Hepatocyte (in vitro differentiated cells): ENCODE results near the gene CDC42SE2.

Experiments used
- CTCF ChIP-seq: fragments of 200-600 bp; sonication (generic); IDR thresholded peaks from 2 replicates; pipeline ENCODE4 v1.5.1; 2016; ENCODE audit warnings: antibody characterized with exemption, mild to moderate bottlenecking; ENCODE audit not compliant: poor library complexity
- EZH2 ChIP-seq: fragments of 200-600 bp; sonication (generic); IDR thresholded peaks from 2 replicates; pipeline ENCODE4 v1.6.1; 2016; ENCODE audit warnings: antibody characterized with exemption, mild to moderate bottlenecking, borderline replicate concordance
- EZH2phosphoT487 ChIP-seq: fragments of 200-600 bp; sonication (generic); IDR thresholded peaks from one replicate; pipeline ENCODE4 v1.6.1; 2018; ENCODE audit warnings: antibody characterized with exemption, mild to moderate bottlenecking, low read depth, moderate library complexity; ENCODE audit not compliant: unreplicated experiment, severe bottlenecking

GRCh38 chr5:131270809-131271208 lies 7.0 kb downstream of the CDC42SE2 start:
- TF ChIP-seq CTCF (no peak), EZH2 (no peak), EZH2phosphoT487 (no peak)
